ENCODE results near the gene MTA1. TPM values are rescaled to one million over a fixed set of nuclear protein-coding genes. Genes with fewer than 3 reads are reported as not detected.

MTA1 gene
- total and polyA plus RNA-seq, 10 of the 15 experiments (the other 5 are each of a cell fraction or from before 2014, with no cell fraction given), result 0.14 to 162 (median 30.6) TPM

DNA sequence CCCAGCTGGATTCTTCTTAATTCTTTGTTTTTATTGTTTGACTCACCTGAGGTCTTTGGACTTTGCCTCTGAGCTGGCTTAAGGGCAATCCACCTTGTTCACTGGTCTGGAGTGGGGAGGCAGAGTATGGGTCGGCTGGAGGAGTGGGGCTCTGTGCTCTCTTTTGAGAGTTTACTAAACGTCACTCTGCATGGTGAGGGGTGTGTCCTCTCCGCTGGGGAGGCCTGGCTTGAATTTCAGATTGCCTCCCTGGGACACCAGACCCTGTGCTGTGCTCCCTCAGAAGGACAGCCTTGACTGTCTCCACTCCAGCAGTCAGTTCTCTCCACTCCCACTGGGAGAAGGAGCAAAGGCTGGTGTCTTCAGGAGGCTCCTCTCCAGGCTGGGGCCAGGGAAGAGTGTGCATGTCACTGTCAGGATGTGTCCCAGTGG, 1.9 kb upstream of the MTA1 start:
- ChIA-PET SMC1A (ENCODE audit: uncharacterized antibody, unreplicated experiment) (no interaction called here), CTCF (interaction anchor here (1.0 kb wide), 1 partner anchor 63 kb away, joined by 3 read pairs; no protein-coding TSS in a partner anchor), RAD21 (ENCODE audit: unreplicated experiment) (no interaction called here), POLR2A (no interaction called here)
- Histone ChIP-seq H3K4me3 (no peak overlapping the region), H4K20me1 (ENCODE audit: control insufficient read depth, insufficient read depth) (no peaks in the 10 kb centered on the region), H3K4me2 (ENCODE audit: control insufficient read depth, insufficient read depth) (no peak overlapping the region), H3K27me3 (replicated peaks in 1 of 2; ENCODE audit: control insufficient read depth in 2 of 2, insufficient read depth in 2 of 2, low read length in 1 of 2) (peaks cover 0 to 2% of the 10 kb centered on the region in 2 experiments; a peak in 1 of 4 replicates), H2AFZ (ENCODE audit: control insufficient read depth, low read depth, low read length) (no peak overlapping the region), H3K27ac (ENCODE audit: control insufficient read depth, insufficient read depth) (no peak overlapping the region), H3K9me3 (replicated peaks; ENCODE audit: control insufficient read depth, insufficient read depth, low read length) (no peaks in the 10 kb centered on the region), H3K4me1 (ENCODE audit: control insufficient read depth, insufficient read depth, low read length) (peaks cover 15% of the 10 kb centered on the region), H3K9ac (ENCODE audit: control insufficient read depth, insufficient read depth, low read length) (no peak overlapping the region), H3K79me2 (ENCODE audit: control insufficient read depth, insufficient read depth, low read length) (peaks cover 29% of the 10 kb centered on the region), H3K36me3 (ENCODE audit: control insufficient read depth in 2 of 2, insufficient read depth in 2 of 2, low read length in 1 of 2) (peaks cover 0 to 5% of the 10 kb centered on the region in 2 experiments; a peak in 1 of 4 replicates)
- TF ChIP-seq NRF1 (conservative IDR thresholded peaks at IDR 0.05; ENCODE audit: low read depth, low read length) (no peak), WRNIP1 (IDR thresholded peaks at IDR 0.05; ENCODE audit: borderline replicate concordance, low read depth, low read length) (no peak), MYC (IDR thresholded peaks at IDR 0.05; ENCODE audit: insufficient read depth, insufficient read length, insufficient replicate concordance, low read length, severe bottlenecking) (no peak), ZNF384 (IDR thresholded peaks at IDR 0.05; ENCODE audit: borderline replicate concordance, low read depth, low read length) (no peak), SUPT20H (IDR thresholded peaks at IDR 0.05; ENCODE audit: borderline replicate concordance, control insufficient read depth, low read depth, low read length) (no peak), KLF5 (IDR thresholded peaks at IDR 0.05; ENCODE audit: partially characterized antibody) (no peak), IKZF1 (conservative IDR thresholded peaks at IDR 0.05) (no peak), CHD1 (IDR thresholded peaks at IDR 0.05; ENCODE audit: low read depth, low read length) (no peak), SRF (IDR thresholded peaks at IDR 0.05; ENCODE audit: low read depth in 2 of 2, low read length in 2 of 2) (no peak), SREBF1 (IDR thresholded peaks at IDR 0.05; ENCODE audit: low read length) (no peak), RCOR1 (conservative IDR thresholded peaks at IDR 0.05; ENCODE audit: low read depth, low read length) (no peak)
- TF ChIP-seq, protein P1, sequence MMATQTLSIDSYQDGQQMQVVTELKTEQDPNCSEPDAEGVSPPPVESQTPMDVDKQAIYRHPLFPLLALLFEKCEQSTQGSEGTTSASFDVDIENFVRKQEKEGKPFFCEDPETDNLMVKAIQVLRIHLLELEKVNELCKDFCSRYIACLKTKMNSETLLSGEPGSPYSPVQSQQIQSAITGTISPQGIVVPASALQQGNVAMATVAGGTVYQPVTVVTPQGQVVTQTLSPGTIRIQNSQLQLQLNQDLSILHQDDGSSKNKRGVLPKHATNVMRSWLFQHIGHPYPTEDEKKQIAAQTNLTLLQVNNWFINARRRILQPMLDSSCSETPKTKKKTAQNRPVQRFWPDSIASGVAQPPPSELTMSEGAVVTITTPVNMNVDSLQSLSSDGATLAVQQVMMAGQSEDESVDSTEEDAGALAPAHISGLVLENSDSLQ (IDR thresholded peaks at IDR 0.05), result no peak
- TF ChIP-seq, protein P2, sequence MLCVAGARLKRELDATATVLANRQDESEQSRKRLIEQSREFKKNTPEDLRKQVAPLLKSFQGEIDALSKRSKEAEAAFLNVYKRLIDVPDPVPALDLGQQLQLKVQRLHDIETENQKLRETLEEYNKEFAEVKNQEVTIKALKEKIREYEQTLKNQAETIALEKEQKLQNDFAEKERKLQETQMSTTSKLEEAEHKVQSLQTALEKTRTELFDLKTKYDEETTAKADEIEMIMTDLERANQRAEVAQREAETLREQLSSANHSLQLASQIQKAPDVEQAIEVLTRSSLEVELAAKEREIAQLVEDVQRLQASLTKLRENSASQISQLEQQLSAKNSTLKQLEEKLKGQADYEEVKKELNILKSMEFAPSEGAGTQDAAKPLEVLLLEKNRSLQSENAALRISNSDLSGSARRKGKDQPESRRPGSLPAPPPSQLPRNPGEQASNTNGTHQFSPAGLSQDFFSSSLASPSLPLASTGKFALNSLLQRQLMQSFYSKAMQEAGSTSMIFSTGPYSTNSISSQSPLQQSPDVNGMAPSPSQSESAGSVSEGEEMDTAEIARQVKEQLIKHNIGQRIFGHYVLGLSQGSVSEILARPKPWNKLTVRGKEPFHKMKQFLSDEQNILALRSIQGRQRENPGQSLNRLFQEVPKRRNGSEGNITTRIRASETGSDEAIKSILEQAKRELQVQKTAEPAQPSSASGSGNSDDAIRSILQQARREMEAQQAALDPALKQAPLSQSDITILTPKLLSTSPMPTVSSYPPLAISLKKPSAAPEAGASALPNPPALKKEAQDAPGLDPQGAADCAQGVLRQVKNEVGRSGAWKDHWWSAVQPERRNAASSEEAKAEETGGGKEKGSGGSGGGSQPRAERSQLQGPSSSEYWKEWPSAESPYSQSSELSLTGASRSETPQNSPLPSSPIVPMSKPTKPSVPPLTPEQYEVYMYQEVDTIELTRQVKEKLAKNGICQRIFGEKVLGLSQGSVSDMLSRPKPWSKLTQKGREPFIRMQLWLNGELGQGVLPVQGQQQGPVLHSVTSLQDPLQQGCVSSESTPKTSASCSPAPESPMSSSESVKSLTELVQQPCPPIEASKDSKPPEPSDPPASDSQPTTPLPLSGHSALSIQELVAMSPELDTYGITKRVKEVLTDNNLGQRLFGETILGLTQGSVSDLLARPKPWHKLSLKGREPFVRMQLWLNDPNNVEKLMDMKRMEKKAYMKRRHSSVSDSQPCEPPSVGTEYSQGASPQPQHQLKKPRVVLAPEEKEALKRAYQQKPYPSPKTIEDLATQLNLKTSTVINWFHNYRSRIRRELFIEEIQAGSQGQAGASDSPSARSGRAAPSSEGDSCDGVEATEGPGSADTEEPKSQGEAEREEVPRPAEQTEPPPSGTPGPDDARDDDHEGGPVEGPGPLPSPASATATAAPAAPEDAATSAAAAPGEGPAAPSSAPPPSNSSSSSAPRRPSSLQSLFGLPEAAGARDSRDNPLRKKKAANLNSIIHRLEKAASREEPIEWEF (IDR thresholded peaks at IDR 0.05; ENCODE audit: insufficient replicate concordance, low read depth, low read length), result no peak
- TF ChIP-seq, protein P3, sequence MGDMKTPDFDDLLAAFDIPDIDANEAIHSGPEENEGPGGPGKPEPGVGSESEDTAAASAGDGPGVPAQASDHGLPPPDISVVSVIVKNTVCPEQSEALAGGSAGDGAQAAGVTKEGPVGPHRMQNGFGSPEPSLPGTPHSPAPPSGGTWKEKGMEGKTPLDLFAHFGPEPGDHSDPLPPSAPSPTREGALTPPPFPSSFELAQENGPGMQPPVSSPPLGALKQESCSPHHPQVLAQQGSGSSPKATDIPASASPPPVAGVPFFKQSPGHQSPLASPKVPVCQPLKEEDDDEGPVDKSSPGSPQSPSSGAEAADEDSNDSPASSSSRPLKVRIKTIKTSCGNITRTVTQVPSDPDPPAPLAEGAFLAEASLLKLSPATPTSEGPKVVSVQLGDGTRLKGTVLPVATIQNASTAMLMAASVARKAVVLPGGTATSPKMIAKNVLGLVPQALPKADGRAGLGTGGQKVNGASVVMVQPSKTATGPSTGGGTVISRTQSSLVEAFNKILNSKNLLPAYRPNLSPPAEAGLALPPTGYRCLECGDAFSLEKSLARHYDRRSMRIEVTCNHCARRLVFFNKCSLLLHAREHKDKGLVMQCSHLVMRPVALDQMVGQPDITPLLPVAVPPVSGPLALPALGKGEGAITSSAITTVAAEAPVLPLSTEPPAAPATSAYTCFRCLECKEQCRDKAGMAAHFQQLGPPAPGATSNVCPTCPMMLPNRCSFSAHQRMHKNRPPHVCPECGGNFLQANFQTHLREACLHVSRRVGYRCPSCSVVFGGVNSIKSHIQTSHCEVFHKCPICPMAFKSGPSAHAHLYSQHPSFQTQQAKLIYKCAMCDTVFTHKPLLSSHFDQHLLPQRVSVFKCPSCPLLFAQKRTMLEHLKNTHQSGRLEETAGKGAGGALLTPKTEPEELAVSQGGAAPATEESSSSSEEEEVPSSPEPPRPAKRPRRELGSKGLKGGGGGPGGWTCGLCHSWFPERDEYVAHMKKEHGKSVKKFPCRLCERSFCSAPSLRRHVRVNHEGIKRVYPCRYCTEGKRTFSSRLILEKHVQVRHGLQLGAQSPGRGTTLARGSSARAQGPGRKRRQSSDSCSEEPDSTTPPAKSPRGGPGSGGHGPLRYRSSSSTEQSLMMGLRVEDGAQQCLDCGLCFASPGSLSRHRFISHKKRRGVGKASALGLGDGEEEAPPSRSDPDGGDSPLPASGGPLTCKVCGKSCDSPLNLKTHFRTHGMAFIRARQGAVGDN (IDR thresholded peaks at IDR 0.05), result no peak
- in situ Hi-C loops (cut with MboI) (no loop called here), intact Hi-C loops (cut with micrococcal nuclease; ENCODE audit: unreplicated experiment) (no loop called here)
- WGBS (ENCODE audit: insufficient coverage, insufficient replicate concordance, low lambda C conversion rate, missing lambda C conversion rate), result 84% methylated on average over 3 of the region's 3 CpGs
- BruUV-seq (replicated peaks), result no TSS peak
- DNase-seq (ENCODE audit: low read depth, low spot score), result no peak
- ATAC-seq, result no peak
- no peak for FAIRE-seq
